B cell (primary cell): Measurements from ENCODE around the gene ZNF652. TPM values are rescaled to one million over a fixed set of nuclear protein-coding genes. Genes with fewer than 3 reads are reported as not detected.

Source experiments
- ATAC-seq: fragments of 200-7000 bp; cut with Tn5 transposase; one replicate; pipeline ENCODE4 v1.10.0; 2021; ENCODE audit warnings: low read depth, mild to moderate bottlenecking, moderate number of reproducible peaks, moderate library complexity
- CTCF ChIA-PET: fragments of 350-600 bp; sonication (Branson Sonifier 250); formaldehyde crosslinking; loops from one replicate; lab custom pipeline; 2021; ENCODE audit warnings: antibody characterized with exemption, inconsistent platforms; lab: Charles Lee
- POLR2A ChIA-PET: fragments of 350-600 bp; sonication (Branson Sonifier 250); formaldehyde crosslinking; loops from one replicate; lab custom pipeline; 2021; ENCODE audit warnings: antibody characterized with exemption; lab: Charles Lee
- DNase-seq: peaks from one replicate; pipeline ENCODE4 v3.0.0; 2013
- H2AFZ ChIP-seq: 2 replicates; pipeline ENCODE4 v1.6.1; 2012; ENCODE audit warnings: mild to moderate bottlenecking, low read depth, low read length; ENCODE audit not compliant: insufficient read depth, poor library complexity, severe bottlenecking
- H3K27ac ChIP-seq, 2 donors: 1 replicate in 1 of 2; 2 replicates in 1 of 2; pipeline ENCODE4 v1.5.1; 2012 to 2013; ENCODE audit warnings: low read length in 2 of 2, mild to moderate bottlenecking in 2 of 2, moderate library complexity in 1 of 2
- H3K27me3 ChIP-seq, 4 experiments: fragments of 200-600 bp in 1 of 4; sonication (generic) in 1 of 4; replicated peaks in 1 of 4; 1 replicate in 2 of 4; 2 replicates in 2 of 4; pipeline versions ENCODE4 v1.6.1 to v1.7.0; 2013 to 2016; ENCODE audit warnings: low read length in 3 of 4, mild to moderate bottlenecking in 2 of 4, mixed read lengths in 1 of 4, moderate library complexity in 1 of 4; ENCODE audit not compliant: insufficient read depth in 4 of 4, control insufficient read depth in 3 of 4; ENCODE audit errors: control extremely low read depth in 1 of 4
- H3K36me3 ChIP-seq, 2 experiments: replicated peaks in 1 of 2; 1 replicate in 1 of 2; 2 replicates in 1 of 2; pipeline versions ENCODE4 v1.6.1 to v1.7.1; 2013; ENCODE audit warnings: low read length in 1 of 2; ENCODE audit not compliant: insufficient read depth in 2 of 2, control insufficient read depth in 1 of 2; ENCODE audit errors: control extremely low read depth in 1 of 2, extremely low read depth in 1 of 2
- H3K4me1 ChIP-seq, 2 donors: fragments of 200-600 bp in 1 of 2; sonication (generic) in 1 of 2; 1 replicate in 1 of 2; 2 replicates in 1 of 2; pipeline versions ENCODE4 v1.5.1 to v1.6.1; 2013 to 2017; ENCODE audit warnings: low read length in 2 of 2; ENCODE audit not compliant: control insufficient read depth in 2 of 2, insufficient read depth in 2 of 2
- H3K4me2 ChIP-seq: replicated peaks from 2 replicates; pipeline ENCODE3; 2012; ENCODE audit warnings: mild to moderate bottlenecking, low read depth, low read length; ENCODE audit not compliant: poor library complexity, severe bottlenecking
- H3K4me3 ChIP-seq, 5 experiments: fragments of 200-600 bp in 1 of 5; sonication (generic) in 1 of 5; 1 replicate in 3 of 5; 2 replicates in 2 of 5; pipeline versions ENCODE4 v1.5.1 to v1.7.0; 2011 to 2016; ENCODE audit warnings: low read length in 4 of 5, mild to moderate bottlenecking in 4 of 5, low read depth in 2 of 5, control low read depth in 1 of 5, moderate library complexity in 1 of 5; ENCODE audit not compliant: insufficient read depth in 1 of 5; ENCODE audit errors: control extremely low read depth in 1 of 5, extremely low read depth in 1 of 5
- H3K79me2 ChIP-seq: fragments of 200-600 bp; sonication (generic); one replicate; pipeline ENCODE4 v1.6.0; 2016; ENCODE audit warnings: low read length; ENCODE audit not compliant: control insufficient read depth, insufficient read depth
- H3K9ac ChIP-seq: fragments of 200-600 bp; sonication (generic); 2 replicates; pipeline ENCODE4 v1.6.1; 2017; ENCODE audit warnings: mild to moderate bottlenecking, low read length, moderate library complexity
- H3K9me3 ChIP-seq, 3 donors: one replicate each; pipeline versions ENCODE4 v1.6.1 to v1.7.1; 2013; ENCODE audit warnings: low read length in 2 of 3; ENCODE audit not compliant: control insufficient read depth in 2 of 3, insufficient read depth in 1 of 3; ENCODE audit errors: control extremely low read depth in 1 of 3
- H4K20me1 ChIP-seq: 2 replicates; pipeline ENCODE4 v1.6.0; 2012; ENCODE audit warnings: mild to moderate bottlenecking, low read length; ENCODE audit not compliant: insufficient read depth, control insufficient read depth, poor library complexity, severe bottlenecking
- H3K27ac Mint-ChIP-seq: one replicate; pipeline ENCODE4 v1.8.0; 2021; ENCODE audit warnings: mixed read lengths
- H3K27me3 Mint-ChIP-seq: one replicate; pipeline ENCODE4 v1.8.0; 2021; ENCODE audit warnings: mixed read lengths
- H3K4me1 Mint-ChIP-seq: one replicate; pipeline ENCODE4 v1.8.0; 2021; ENCODE audit warnings: mixed read lengths
- H3K4me3 Mint-ChIP-seq: one replicate; pipeline ENCODE4 v1.8.0; 2021; ENCODE audit warnings: mixed read lengths
- H3K9me3 Mint-ChIP-seq: one replicate; pipeline ENCODE4 v1.8.0; 2022; ENCODE audit warnings: mixed read lengths; ENCODE audit not compliant: insufficient read depth
- EZH2 ChIP-seq: IDR thresholded peaks from 2 replicates; pipeline ENCODE4 v1.6.1; 2012; ENCODE audit warnings: borderline replicate concordance, low read depth, mild to moderate bottlenecking, moderate library complexity, low read length; ENCODE audit not compliant: insufficient read depth, poor library complexity, severe bottlenecking
- WGBS: methylation state at CpG from one replicate; pipeline ENCODE4 v1.1.5; 2013; ENCODE audit warnings: missing lambda C conversion rate; ENCODE audit not compliant: insufficient coverage; 5-methylcytosine and 5-hydroxymethylcytosine counted together
- intact Hi-C: fragments of 100-400 bp; cut with micrococcal nuclease; formaldehyde crosslinking; loops from one replicate; pipeline ENCODE4 v1.10.0; 2022
- polyA plus RNA-seq: library from polyadenylated mRNA; depleted of rRNA; stranded (reverse); fragments of >200 nt; gene quantifications from 2 replicates; pipeline ENCODE4 v1.2.3, GENCODE V29; 2012
- total RNA-seq, 2 donors: library from RNA; stranded (reverse); fragments of 120-200 nt in 1 of 2; gene quantifications; 1 replicate in 1 of 2; 2 replicates in 1 of 2; pipeline versions ENCODE4 v1.2.3 to v1.2.4, GENCODE V29; 2013 to 2022
- TF ChIP-seq, protein P1 (sequence below): fragments of 200-600 bp; IDR thresholded peaks from one replicate; pipeline ENCODE4 v1.8.0; 2022; ENCODE audit warnings: antibody characterized with exemption, mild to moderate bottlenecking

The ZNF652 gene
- total and polyA plus RNA-seq, 2 donors (not counting 1 experiment from before 2014, with no cell fraction given), result 19.4 to 86.2 TPM

DNA sequence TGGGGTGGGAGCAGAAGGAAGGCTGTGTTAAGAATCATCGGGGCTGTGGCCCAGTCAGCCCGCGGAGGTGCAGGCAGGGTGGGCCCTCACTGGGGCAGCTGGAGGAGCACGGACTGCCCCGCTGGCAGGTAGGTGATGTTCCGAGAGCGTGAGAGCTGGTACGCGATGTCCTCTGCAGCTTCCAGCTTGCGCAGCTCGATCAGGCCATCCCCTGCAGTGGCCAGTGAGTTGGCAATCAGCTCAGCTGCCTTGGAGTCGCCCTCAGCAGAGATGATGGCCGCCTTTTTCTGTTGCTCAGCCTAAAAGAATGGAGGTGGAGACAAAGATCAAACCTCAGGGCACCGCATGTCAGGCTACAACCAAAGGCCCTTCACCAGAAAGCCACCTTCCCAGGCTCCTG, 42.9 kb upstream of the ZNF652 start:
- no peak overlapping the region for H3K9ac ChIP-seq
- intact Hi-C loops, result no loop called here
- peak overlapping the region; percentile 90 for H3K27ac Mint-ChIP-seq
- ATAC-seq (no peak), DNase-seq (no peak)
- peaks cover 25 to 37% of the 10 kb centered on the region in 2 donors for H3K4me1 ChIP-seq
- no peak overlapping the region for H3K4me2 ChIP-seq
- peaks cover 30% of the 10 kb centered on the region for H3K4me1 Mint-ChIP-seq
- peaks cover 10 to 46% of the 10 kb centered on the region in 2 experiments for H3K36me3 ChIP-seq
- H3K4me3 ChIP-seq, result no peak overlapping the region
- CTCF ChIA-PET, result interaction anchor here (2.2 kb wide), 1 partner anchor 152 kb away, joined by 13 read pairs; no protein-coding TSS in a partner anchor
- 98% methylated on average over 13 of the region's 14 CpGs for WGBS
- H3K4me3 Mint-ChIP-seq, result no peak overlapping the region
- peak overlapping the region in 1 of 2 donors; percentile 72 for H3K27ac ChIP-seq
- no peaks in the 10 kb centered on the region for H3K27me3 Mint-ChIP-seq
- no peak overlapping the region for H2AFZ ChIP-seq
- POLR2A ChIA-PET, result no interaction called here
- no peaks in the 10 kb centered on the region for H3K9me3 Mint-ChIP-seq
- no peaks in the 10 kb centered on the region for H3K79me2 ChIP-seq
- no peaks in the 10 kb centered on the region for H3K27me3 ChIP-seq
- TF ChIP-seq, protein P1, sequence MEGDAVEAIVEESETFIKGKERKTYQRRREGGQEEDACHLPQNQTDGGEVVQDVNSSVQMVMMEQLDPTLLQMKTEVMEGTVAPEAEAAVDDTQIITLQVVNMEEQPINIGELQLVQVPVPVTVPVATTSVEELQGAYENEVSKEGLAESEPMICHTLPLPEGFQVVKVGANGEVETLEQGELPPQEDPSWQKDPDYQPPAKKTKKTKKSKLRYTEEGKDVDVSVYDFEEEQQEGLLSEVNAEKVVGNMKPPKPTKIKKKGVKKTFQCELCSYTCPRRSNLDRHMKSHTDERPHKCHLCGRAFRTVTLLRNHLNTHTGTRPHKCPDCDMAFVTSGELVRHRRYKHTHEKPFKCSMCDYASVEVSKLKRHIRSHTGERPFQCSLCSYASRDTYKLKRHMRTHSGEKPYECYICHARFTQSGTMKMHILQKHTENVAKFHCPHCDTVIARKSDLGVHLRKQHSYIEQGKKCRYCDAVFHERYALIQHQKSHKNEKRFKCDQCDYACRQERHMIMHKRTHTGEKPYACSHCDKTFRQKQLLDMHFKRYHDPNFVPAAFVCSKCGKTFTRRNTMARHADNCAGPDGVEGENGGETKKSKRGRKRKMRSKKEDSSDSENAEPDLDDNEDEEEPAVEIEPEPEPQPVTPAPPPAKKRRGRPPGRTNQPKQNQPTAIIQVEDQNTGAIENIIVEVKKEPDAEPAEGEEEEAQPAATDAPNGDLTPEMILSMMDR, result no peak
- TF ChIP-seq EZH2, result no peak
- no peaks in the 10 kb centered on the region for H3K9me3 ChIP-seq
- no peaks in the 10 kb centered on the region for H4K20me1 ChIP-seq

DNA sequence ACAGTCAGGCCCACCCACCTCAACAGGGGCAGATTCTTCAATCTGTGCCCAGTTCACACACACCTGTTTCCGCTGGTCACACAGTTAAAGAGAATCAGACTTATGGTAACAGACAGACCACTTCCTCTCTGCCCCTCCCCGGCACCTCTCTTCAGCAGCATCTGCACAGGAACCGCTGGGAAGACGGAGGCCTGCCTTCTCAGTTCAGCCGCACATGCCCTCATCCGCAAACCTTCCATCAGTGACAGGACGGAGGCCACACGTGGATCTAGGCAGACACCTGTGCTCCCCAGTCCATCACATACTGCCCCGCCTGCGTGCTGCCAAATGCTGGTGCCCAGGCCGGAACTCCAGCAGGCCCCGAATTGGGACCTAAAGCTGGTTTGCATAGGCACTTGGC, 42.3 kb upstream of the ZNF652 start:
- Histone ChIP-seq H3K9me3 (no peaks in the 10 kb centered on the region), H3K27me3 (no peaks in the 10 kb centered on the region), H3K4me2 (peak overlapping the region; percentile 45), H3K9ac (no peak overlapping the region), H3K4me3 (no peak overlapping the region), H4K20me1 (no peaks in the 10 kb centered on the region), H3K27ac (peak overlapping the region; percentile 50 to 72), H3K79me2 (no peaks in the 10 kb centered on the region), H2AFZ (peak overlapping the region; percentile 30), H3K4me1 (peaks cover 25 to 37% of the 10 kb centered on the region in 2 donors), H3K36me3 (peaks cover 10 to 43% of the 10 kb centered on the region in 2 experiments)
- Mint-ChIP-seq H3K4me3 (peak overlapping the region; percentile 55), H3K27me3 (no peaks in the 10 kb centered on the region), H3K27ac (peak overlapping the region; percentile 90), H3K9me3 (no peaks in the 10 kb centered on the region), H3K4me1 (peaks cover 30% of the 10 kb centered on the region)
- WGBS, result 7% methylated on average over 6 of the region's 12 CpGs
- POLR2A ChIA-PET, result no interaction called here
- CTCF ChIA-PET, result interaction anchor here (2.2 kb wide), 1 partner anchor 153 kb away, joined by 13 read pairs; no protein-coding TSS in a partner anchor
- DNase-seq, result peak; percentile 68
- TF ChIP-seq, protein P1, result no peak
- intact Hi-C loops, result no loop called here
- ATAC-seq, result peak; percentile 59
